Ishikawa (cell line): ENCODE data around the gene ABCG2.

Experiments
- RAD21 ChIP-seq: IDR thresholded peaks from 2 replicates; pipeline ENCODE4 v1.6.1; 2012; ENCODE audit warnings: low read depth
- TAF1 ChIP-seq: IDR thresholded peaks from 2 replicates; pipeline ENCODE4 v1.6.1; 2012; ENCODE audit warnings: low read depth, mild to moderate bottlenecking
- TCF12 ChIP-seq: IDR thresholded peaks from 2 replicates; pipeline ENCODE4 v1.6.1; 2012; ENCODE audit warnings: low read depth

DNA sequence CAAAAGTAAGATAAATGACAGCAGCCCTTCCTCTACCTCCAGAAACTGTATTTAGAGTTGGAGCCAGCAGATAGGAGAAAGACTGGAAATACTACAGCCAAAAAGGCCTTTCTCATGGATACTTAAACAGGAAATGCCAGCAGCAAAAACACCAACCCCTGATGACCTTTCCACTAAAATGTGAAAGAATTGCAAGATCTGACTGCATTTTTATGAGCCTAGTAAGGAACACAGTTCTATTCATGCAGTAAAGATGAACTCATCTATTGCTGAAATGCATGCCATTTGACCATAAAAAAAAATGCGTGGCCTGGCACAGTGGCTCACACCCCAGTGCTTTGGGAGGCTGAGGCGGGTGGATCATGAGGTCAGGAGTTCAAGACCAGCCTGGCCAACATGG lies 19.9 kb downstream of the ABCG2 start:
- TF ChIP-seq TAF1 (no peak), RAD21 (no peak), TCF12 (no peak)
